NCI-H345 (cell line): ENCODE data around the gene GRIN2A.

ENCODE experiments used
- DNase-seq: peaks from one replicate; lab custom pipeline; 2025; lab: John Stamatoyannopoulos, UW

Gene GRIN2A

GRCh38 chr16:9965079-9965478, 217.1 kb downstream of the GRIN2A start:
- DNase-seq: no peak

- DNase-seq: no peak
Measured at GRCh38 chr16:9964426-9964825, 217.8 kb downstream of the GRIN2A start.

DNA sequence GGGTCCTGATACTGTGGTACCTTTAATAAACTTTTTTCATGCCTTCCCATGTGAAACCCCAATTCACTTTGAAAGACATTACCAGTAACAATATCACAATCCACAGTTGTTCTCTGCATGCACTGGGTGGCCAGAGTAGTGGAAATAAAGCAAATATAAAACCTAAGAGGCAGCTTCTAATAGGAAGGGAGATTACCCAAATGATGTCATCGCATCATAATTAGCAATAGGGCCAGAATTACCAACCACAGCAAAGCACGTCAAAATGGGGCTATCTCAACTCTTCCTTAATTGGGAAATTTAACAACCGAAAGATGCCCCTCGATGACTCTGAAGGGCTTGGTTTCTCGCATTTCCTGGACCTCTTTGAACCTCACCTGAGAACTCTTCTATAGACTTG, 224.8 kb downstream of the GRIN2A start:
- no peak for DNase-seq

DNA sequence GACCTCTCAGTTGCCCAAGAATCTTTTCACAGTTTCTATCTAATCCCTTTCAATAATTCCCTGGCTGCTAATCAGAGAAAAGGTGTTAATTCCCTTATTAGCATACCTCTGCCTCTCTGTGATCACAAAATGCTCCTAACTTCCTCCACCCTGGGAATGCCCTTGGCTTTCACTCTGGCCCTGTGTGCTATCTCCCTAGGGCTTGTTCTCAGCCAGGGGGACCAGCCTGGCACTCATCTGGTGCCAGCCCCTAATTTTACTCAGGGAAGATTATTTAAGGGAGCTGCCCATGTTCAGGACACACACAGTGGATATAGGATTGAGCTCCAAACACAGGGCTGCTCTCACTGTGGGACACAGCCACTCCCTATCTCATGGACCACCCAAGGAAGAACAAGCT, 225.2 kb downstream of the GRIN2A start:
- DNase-seq: no peak

DNA sequence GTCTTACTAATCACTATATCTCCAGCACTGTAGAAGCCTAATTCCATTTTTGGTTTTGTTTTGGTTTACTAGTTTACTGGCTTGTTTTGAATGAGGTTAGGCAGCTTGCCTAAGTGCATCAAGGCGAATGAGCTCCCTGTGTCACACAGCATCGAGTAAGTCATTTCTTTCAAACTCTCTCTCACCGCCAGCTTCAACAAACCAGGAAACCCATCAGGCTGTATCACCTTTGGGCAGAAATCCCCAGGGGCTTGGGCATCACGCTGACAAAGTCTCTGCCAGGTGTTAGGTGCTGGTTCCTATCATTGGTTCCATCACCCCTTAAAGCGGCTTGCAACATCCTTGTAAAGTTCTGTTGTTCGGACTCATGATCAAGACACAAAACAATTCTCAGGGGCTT, 226.6 kb downstream of the GRIN2A start:
- no peak for DNase-seq

DNA sequence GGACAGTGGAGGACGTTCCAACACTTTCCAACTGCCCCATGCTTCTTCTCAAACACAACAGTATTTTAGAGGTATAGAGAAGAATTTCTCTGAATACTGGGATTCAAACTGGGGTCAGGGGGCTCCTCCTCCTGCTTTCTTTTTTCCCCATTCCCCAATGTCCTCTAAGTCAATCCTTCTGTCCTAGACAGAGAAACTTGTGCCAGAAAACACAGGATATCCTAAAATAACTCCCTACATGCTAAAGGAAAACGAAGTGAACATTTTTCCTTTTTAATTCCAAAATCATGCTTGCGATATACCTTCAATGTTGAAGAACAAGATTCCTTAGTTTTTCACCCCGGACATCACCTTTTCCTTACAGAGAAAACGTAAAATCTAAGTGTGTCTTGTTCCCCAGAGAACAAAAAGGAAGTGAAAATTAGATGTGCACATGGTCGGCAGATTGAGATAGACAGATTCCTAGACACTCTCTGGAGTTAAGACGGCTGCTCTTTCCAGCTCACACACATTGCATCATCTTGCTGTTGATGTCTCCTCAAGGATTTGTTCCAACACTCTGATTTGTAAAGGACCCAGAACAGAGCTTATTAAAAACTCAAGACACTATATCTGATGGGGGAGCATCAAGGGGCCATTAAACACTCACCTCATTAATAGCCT, 228.2 kb downstream of the GRIN2A start:
- no peak for DNase-seq

- no peak for DNase-seq
Measured at GRCh38 chr16:9950658-9951057, 231.6 kb downstream of the GRIN2A start.

DNA sequence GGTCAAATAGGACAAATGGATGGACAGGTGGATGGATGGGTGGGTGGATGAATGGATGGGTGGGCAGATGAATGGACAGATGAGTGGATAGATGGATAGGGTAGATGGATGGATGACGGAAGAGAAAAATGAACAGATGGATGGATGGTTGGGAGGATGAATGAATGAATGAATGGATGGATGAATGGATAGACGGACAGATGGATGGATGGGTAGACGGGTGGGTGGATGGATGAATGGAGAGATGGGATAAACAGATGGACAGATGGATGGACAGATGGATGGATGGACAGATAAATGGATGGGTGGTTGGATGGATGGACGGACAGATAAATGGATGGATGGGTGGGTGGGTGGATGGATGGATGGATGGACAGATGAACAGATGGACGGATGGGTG, 232.8 kb downstream of the GRIN2A start:
- no peak for DNase-seq

GRCh38 chr16:9948933-9949332, 233.3 kb downstream of the GRIN2A start:
- DNase-seq: no peak

GRCh38 chr16:9946022-9946720, 236.1 kb downstream of the GRIN2A start:
- no peak for DNase-seq

DNA sequence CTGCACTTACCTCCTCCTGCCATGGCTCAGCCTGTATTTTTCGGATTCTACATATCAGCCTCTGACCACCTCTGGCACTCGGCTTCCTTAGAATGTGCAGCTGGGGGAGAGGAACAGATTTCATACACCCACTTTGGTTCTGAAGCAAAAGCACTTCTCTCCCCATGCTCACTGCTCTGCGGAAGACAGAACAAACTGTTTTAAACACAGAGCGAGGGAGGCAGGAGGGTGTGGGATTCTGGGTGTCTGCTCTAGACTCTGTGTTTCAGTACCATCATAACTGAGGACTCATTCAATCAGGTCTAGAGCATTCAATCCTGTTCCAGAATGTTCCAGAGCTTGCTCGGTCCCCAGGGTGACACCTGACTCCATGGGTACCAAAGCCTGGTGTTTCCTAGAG, 239.1 kb downstream of the GRIN2A start:
- no peak for DNase-seq

DNA sequence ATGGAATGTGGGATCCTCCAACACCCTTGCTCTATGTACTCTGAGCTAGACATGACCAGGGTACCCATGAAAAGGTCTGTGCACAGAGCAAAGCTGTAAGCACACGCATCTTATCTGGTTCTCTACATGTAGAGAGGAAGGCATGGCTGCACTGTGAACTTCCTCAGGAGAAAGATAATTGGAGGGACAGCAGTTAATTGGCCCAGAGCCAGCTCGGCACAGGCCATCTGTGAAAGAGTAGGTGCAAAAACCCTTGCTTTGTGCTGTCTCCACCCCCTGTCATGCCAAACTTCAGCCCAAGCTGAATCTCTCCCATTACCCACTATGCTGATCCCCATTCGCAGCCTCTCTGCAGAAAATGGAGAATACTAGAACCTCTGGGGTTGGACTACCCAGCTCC, 241.0 kb downstream of the GRIN2A start:
- no peak for DNase-seq

DNA sequence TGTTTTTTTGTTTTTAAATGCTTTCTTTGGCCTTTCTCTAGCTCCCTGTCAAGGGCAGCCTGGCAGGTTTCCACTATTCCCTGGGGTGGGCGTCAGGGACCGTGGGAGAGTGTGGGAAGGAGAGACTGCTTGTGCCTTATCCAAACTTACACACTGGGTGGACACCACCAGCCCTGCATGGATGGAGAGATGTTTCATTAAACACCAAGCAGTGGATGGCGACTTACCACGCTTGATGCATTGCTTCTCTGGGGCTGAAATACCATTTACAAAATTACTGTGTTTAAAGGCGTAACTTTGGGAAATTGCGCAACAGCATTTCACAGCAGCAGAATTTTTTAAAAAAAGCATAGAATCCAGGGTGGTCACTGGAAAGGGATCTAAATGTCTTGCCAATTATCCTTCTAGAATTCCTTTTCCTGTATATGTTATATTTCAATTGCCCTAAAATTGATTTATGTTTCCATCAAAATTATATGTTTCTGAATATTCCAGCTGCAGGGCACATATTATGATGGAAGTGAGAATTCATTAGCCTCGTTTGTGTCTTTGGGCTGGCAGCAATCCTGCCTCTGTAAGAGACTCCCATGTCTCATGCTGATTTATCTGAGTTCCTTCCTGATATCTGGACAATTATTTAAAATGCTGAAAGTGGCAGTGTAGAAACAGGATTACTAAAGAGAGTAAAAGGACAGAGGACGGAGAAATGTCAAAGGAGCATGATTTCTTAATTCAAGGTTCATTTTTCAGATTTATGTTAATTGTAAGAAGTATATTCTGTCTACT, 247.3 kb downstream of the GRIN2A start:
- no peak for DNase-seq

DNA sequence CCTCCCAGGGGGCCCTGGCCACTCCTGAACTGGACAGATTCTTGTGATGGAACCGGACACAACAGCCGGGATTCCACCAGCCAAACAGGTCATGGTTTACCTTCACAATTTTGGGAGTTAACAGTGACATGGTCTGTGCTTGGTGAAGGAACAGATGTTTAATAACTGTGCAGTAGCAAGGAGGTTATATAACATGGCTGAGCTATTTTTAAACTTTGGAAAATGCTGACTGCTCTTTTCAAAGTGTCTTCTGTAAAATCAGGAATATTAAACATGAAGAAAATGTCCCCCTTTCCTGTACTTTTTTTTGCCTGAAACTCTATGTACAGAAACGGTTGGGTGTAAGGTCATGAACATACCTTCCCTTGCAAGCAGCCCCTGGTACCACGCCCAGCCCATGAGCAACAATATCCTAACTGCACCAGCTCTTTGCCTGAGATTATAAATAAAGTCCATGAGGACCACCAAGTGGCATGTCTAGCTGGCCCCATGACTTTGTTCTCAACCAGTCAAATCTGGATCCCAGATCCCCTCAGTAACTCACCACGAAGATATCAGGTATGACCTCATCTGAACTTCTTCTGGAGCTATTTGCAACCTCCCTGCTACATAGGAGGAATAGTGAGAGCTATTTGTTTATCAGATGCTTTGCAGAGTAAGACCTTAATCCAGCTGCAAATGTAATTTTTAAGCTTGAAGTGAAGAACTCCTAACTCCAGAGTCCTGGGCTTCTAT, 249.1 kb downstream of the GRIN2A start:
- no peak for DNase-seq

DNA sequence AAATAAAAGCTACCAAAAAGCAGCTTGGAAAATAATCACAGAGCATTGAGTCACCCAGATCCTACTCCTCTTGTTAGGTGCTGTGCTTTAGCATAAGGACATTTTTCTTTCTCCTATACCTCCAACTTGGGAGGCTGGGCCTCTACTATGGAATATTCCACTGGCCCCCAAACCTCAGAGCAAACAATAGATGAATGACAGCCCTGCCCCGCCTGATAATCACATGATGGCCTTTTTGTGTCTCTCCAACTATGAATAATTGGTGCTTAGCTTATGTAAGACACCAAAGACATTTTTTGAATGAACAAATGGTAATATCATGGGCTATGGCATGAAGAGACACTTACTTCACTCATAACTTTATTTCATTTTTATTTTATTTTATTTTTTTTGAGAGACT, 250.2 kb downstream of the GRIN2A start:
- DNase-seq: no peak

DNA sequence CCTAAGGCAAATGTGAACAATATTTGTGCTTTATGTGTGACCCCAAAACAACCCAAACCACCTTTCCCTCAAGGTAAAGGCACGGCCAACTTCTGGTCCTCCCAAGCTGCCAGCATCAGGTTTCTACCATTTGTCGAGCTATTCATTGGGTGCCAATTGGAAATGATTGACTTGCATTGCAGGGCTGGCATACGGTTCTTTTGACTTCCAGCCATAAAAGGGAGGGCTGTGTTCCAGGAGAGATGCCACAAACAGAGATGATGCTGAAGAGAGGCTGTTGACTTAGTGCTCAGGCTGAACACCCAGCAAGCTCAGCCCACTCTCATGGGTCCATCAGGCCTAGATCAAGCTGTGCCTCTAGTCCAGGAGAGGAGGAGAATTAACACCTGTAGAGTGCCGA, 252.4 kb downstream of the GRIN2A start:
- no peak for DNase-seq

DNA sequence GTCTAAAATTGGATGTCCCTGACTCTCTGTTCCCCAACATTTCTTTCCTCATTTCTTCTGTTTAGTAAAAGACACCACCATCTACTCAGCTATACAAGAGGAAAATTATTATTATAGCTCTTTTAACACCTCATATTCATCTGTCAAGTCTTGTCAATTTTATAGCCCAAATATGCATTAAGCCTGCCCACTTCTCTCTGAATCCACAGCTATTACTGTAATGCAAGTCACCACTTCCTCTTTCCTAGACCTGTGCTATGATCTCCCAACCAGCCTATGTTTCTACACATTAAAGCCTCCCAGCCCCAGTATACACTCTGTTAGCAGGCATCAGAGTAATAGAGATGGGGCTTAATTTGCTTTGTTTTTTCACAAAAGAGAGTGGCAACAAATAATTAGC, 252.9 kb downstream of the GRIN2A start:
- DNase-seq: no peak

GRCh38 chr16:9922441-9922840, 259.8 kb downstream of the GRIN2A start:
- no peak for DNase-seq

DNA sequence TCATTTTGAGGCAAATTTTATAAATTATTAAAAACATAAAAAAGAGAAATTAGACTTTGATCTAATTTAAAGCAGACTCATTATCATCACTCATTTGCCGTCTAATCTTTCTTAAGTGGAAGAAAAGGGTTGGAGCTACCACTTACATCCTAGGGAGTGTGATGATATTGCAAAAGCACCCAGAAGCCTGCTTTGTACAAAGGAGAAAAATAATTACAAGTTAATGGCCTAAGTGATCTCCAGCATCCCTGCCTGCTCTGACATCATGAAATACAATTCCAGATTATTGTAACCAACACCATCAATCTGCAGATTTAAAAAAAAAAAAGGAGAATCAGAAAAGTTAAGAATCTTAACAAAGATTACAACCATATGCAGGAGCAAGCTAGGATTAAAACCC, 260.2 kb downstream of the GRIN2A start:
- no peak for DNase-seq

GRCh38 chr16:9919460-9919859, 262.8 kb downstream of the GRIN2A start:
- no peak for DNase-seq

- no peak for DNase-seq
Measured at GRCh38 chr16:9917691-9918090, 264.5 kb downstream of the GRIN2A start.

DNA sequence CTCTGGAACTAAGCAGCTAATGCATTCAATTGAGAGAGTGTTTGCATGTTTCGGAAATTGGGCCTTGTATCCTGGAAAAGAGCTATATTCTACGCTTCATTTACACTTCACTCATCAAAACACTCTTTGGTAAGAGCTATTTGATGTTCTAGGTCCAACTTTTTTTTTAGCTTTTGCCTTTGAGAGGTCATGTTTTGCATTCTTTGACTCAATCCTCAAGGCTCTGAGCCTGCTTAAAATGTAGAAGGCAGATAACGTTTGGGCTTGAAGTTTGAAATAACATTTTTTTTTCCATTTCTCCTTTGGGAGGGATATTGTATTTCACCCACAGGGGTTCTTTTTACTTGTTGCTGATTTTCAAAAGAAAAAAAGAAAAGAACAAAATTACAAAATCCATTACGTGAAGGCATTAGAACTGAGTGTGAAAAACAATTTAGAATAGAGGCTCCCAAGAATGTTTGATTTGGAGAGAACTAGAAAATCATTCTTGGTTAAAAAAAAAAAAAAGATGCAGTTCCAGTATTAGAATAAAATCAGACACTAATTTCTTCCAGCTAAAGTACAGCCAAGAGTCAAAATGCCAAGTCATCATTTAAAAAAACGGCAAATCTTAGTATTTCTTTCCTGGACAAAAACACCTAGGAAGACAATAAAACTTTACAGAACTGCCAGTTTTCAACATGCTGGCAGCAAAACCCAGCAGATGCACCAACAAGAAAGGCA, 268.5 kb downstream of the GRIN2A start:
- no peak for DNase-seq
